ENCODE results near the gene MYOCD.

DNA sequence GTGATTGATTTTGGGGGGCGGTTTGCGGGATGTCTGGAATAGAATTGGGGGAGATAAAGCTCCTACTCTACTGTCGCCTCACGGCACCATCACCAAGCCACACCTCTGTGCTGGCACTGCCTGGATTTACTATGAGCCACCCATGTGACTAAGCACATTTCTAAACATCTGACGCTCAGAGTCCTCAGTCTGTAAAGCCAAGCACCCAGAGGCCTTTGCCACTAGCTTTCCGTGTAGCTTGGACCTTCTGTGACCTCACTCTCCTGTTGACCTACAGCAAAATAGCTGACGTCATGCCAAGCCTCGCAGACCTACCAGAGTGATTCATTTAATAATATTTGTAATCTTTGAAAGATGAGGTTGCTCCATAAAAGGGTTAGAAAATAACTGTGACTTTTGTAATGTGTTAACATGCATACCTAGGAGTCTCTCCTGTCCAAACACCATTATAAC lies 38.5 kb upstream of the MYOCD start:
- TF ChIP-seq POLR2A (IDR thresholded peaks at IDR 0.05) = no peak
- TF ChIP-seq, protein P1, sequence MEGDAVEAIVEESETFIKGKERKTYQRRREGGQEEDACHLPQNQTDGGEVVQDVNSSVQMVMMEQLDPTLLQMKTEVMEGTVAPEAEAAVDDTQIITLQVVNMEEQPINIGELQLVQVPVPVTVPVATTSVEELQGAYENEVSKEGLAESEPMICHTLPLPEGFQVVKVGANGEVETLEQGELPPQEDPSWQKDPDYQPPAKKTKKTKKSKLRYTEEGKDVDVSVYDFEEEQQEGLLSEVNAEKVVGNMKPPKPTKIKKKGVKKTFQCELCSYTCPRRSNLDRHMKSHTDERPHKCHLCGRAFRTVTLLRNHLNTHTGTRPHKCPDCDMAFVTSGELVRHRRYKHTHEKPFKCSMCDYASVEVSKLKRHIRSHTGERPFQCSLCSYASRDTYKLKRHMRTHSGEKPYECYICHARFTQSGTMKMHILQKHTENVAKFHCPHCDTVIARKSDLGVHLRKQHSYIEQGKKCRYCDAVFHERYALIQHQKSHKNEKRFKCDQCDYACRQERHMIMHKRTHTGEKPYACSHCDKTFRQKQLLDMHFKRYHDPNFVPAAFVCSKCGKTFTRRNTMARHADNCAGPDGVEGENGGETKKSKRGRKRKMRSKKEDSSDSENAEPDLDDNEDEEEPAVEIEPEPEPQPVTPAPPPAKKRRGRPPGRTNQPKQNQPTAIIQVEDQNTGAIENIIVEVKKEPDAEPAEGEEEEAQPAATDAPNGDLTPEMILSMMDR (IDR thresholded peaks at IDR 0.05) = no peak

Data from right lobe of liver (tissue), 4 donors.